HEK293 (cell line): Measurements from ENCODE around the gene PHACTR1.

Source experiments
- ZNF549 ChIP-seq: fragments of 450-650 bp; IDR thresholded peaks from 2 replicates; pipeline ENCODE4 v1.5.1; 2018; ENCODE audit warnings: missing biosample characterization, missing genetic modification characterization, mild to moderate bottlenecking, inconsistent platforms, moderate library complexity
- TF ChIP-seq, protein P1 (sequence below): fragments of 450-650 bp; formaldehyde crosslinking; IDR thresholded peaks from 2 replicates; pipeline ENCODE4 v1.5.1; 2016; ENCODE audit warnings: missing biosample characterization, missing genetic modification characterization
- TF ChIP-seq, protein P2 (sequence below): fragments of 450-650 bp; formaldehyde crosslinking; IDR thresholded peaks from 2 replicates; pipeline ENCODE4 v1.5.1; 2016; ENCODE audit warnings: missing biosample characterization, missing genetic modification characterization

DNA sequence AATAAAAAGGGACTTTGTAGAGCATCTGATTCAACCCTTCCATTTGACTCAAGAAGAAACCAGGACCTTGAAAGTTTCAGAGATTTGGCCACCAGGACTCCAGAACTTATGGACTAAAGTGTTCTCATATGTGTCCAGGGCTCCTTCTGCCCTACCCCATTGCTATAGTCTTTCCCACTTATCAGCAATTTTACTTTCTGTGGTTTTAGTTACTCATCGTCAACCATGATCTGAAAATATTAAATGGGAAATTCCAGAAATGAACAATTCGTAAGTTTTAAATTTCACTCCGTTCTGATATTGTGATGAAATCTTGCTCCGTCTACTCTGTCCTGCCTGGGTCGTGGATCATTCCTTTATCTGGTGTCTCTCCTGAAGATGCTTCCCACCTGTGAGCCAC, 259.8 kb downstream of the PHACTR1 start:
- TF ChIP-seq ZNF549 (tag by site-specific recombination): no peak
- TF ChIP-seq, protein P1, sequence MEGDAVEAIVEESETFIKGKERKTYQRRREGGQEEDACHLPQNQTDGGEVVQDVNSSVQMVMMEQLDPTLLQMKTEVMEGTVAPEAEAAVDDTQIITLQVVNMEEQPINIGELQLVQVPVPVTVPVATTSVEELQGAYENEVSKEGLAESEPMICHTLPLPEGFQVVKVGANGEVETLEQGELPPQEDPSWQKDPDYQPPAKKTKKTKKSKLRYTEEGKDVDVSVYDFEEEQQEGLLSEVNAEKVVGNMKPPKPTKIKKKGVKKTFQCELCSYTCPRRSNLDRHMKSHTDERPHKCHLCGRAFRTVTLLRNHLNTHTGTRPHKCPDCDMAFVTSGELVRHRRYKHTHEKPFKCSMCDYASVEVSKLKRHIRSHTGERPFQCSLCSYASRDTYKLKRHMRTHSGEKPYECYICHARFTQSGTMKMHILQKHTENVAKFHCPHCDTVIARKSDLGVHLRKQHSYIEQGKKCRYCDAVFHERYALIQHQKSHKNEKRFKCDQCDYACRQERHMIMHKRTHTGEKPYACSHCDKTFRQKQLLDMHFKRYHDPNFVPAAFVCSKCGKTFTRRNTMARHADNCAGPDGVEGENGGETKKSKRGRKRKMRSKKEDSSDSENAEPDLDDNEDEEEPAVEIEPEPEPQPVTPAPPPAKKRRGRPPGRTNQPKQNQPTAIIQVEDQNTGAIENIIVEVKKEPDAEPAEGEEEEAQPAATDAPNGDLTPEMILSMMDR (tag by site-specific recombination): no peak
- TF ChIP-seq, protein P2, sequence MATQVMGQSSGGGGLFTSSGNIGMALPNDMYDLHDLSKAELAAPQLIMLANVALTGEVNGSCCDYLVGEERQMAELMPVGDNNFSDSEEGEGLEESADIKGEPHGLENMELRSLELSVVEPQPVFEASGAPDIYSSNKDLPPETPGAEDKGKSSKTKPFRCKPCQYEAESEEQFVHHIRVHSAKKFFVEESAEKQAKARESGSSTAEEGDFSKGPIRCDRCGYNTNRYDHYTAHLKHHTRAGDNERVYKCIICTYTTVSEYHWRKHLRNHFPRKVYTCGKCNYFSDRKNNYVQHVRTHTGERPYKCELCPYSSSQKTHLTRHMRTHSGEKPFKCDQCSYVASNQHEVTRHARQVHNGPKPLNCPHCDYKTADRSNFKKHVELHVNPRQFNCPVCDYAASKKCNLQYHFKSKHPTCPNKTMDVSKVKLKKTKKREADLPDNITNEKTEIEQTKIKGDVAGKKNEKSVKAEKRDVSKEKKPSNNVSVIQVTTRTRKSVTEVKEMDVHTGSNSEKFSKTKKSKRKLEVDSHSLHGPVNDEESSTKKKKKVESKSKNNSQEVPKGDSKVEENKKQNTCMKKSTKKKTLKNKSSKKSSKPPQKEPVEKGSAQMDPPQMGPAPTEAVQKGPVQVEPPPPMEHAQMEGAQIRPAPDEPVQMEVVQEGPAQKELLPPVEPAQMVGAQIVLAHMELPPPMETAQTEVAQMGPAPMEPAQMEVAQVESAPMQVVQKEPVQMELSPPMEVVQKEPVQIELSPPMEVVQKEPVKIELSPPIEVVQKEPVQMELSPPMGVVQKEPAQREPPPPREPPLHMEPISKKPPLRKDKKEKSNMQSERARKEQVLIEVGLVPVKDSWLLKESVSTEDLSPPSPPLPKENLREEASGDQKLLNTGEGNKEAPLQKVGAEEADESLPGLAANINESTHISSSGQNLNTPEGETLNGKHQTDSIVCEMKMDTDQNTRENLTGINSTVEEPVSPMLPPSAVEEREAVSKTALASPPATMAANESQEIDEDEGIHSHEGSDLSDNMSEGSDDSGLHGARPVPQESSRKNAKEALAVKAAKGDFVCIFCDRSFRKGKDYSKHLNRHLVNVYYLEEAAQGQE (tag by site-specific recombination): no peak
